Measurements from ENCODE around the gene GZF1.

The GZF1 gene
- 57.3 to 77.9 reads per million in 2 donors for total RNA-seq

- DNase-seq = peak; percentile 96 to 99 (median 97)
Observed at GRCh38 chr20:23361476-23362391, at the start of gene GZF1. TSS of gene GZF1 (plus strand) at chr20:23362182. CDS start at chr20:23364384, 2,202 bp downstream.

- no peak for DNase-seq
Observed at GRCh38 chr20:23313271-23313670, 48.7 kb upstream of the GZF1 start.

GRCh38 chr20:23314699-23315098 is 47.3 kb upstream of the GZF1 start:
- no peak for DNase-seq

- DNase-seq = no peak
Observed at GRCh38 chr20:23315099-23315498, 46.9 kb upstream of the GZF1 start.

- no peak for DNase-seq
Observed at GRCh38 chr20:23316626-23317025, 45.4 kb upstream of the GZF1 start.

- no peak for DNase-seq
Observed at GRCh38 chr20:23317081-23317480, 44.9 kb upstream of the GZF1 start.

- no peak for DNase-seq
Observed at GRCh38 chr20:23318347-23318746, 43.6 kb upstream of the GZF1 start.

GRCh38 chr20:23320317-23320716 is 41.7 kb upstream of the GZF1 start:
- no peak for DNase-seq

- DNase-seq = no peak
Observed at GRCh38 chr20:23325107-23325506, 36.9 kb upstream of the GZF1 start.

- no peak for DNase-seq
Observed at GRCh38 chr20:23326774-23327173, 35.2 kb upstream of the GZF1 start.

GRCh38 chr20:23327617-23328333 is 34.2 kb upstream of the GZF1 start:
- DNase-seq = no peak

- DNase-seq = no peak
Observed at GRCh38 chr20:23331450-23332350, 30.3 kb upstream of the GZF1 start.

GRCh38 chr20:23332467-23332866 is 29.5 kb upstream of the GZF1 start:
- no peak for DNase-seq

- DNase-seq = no peak
Observed at GRCh38 chr20:23334111-23334510, 27.9 kb upstream of the GZF1 start.

GRCh38 chr20:23335521-23335920 is 26.5 kb upstream of the GZF1 start:
- DNase-seq = no peak

GRCh38 chr20:23336476-23336875 is 25.5 kb upstream of the GZF1 start:
- peak in 1 of 5 experiments; percentile 31 for DNase-seq

GRCh38 chr20:23337312-23337711 is 24.7 kb upstream of the GZF1 start:
- DNase-seq = no peak

- no peak for DNase-seq
Observed at GRCh38 chr20:23339986-23340385, 22.0 kb upstream of the GZF1 start.

- peak in 1 of 5 experiments; percentile 29 for DNase-seq
Observed at GRCh38 chr20:23340524-23340923, 21.5 kb upstream of the GZF1 start.

- DNase-seq = no peak
Observed at GRCh38 chr20:23341073-23341472, 20.9 kb upstream of the GZF1 start.

GRCh38 chr20:23343590-23343989 is 18.4 kb upstream of the GZF1 start:
- DNase-seq = no peak

GRCh38 chr20:23344336-23344735 is 17.6 kb upstream of the GZF1 start:
- DNase-seq = no peak

GRCh38 chr20:23346002-23346401 is 16.0 kb upstream of the GZF1 start:
- DNase-seq = peak in 1 of 5 experiments; percentile 45
